Esophagus muscularis mucosa (tissue), 4 donors: ENCODE measurements around the gene PRR23E. TPM values are rescaled to one million over a fixed set of nuclear protein-coding genes. Genes with fewer than 3 reads are reported as not detected.
A peak's percentile ranks its signal among the peaks of the same experiment; 100 is the strongest.

Experiments
- DNase-seq: peaks from one replicate; pipeline ENCODE4 v3.0.0-alpha.2; 2017; ENCODE audit errors: extremely low spot score
- H3K27ac ChIP-seq, 4 donors: fragments of 200-600 bp; sonication (generic); replicated peaks in 1 of 4; 1 replicate in 3 of 4; 2 replicates in 1 of 4; pipeline ENCODE4 v1.5.1; 2016 to 2019; ENCODE audit warnings: mild to moderate bottlenecking in 1 of 4
- H3K27me3 ChIP-seq, 4 donors: fragments of 200-600 bp; sonication (generic); one replicate each; pipeline versions ENCODE4 v1.5.1 to v1.6.0; 2016 to 2019
- H3K36me3 ChIP-seq, 4 donors: fragments of 200-600 bp; sonication (generic); one replicate each; pipeline ENCODE4 v1.5.1; 2016 to 2019
- H3K4me1 ChIP-seq, 4 donors: fragments of 200-600 bp; sonication (generic); one replicate each; pipeline ENCODE4 v1.5.1; 2016 to 2019
- H3K4me3 ChIP-seq, 4 donors: fragments of 200-600 bp; sonication (generic); 1 replicate in 2 of 4; 2 replicates in 2 of 4; pipeline ENCODE4 v1.5.1; 2016 to 2019; ENCODE audit warnings: mild to moderate bottlenecking in 4 of 4, moderate library complexity in 1 of 4
- H3K9me3 ChIP-seq, 4 donors: fragments of 200-600 bp; sonication (generic); 1 replicate in 3 of 4; 2 replicates in 1 of 4; pipeline ENCODE4 v1.5.1; 2016 to 2019
- CTCF ChIP-seq, 3 experiments: fragments of 200-600 bp in 2 of 3; fragments of 450-650 bp in 1 of 3; sonication (generic) in 2 of 3; IDR thresholded peaks; one replicate each; pipeline ENCODE4 v1.5.1; 2017 to 2019; ENCODE audit warnings: antibody characterized with exemption in 3 of 3, mild to moderate bottlenecking in 2 of 3, moderate library complexity in 1 of 3
- EP300 ChIP-seq: sonication (generic); formaldehyde crosslinking; IDR thresholded peaks from one replicate; pipeline ENCODE4 v1.6.1; 2017; ENCODE audit warnings: antibody characterized with exemption
- POLR2A ChIP-seq: fragments of 450-650 bp; IDR thresholded peaks from one replicate; pipeline ENCODE4 v1.6.1; 2017; ENCODE audit warnings: antibody characterized with exemption, moderate library complexity, mild to moderate bottlenecking, low read depth
- POLR2AphosphoS5 ChIP-seq, 2 donors: sonication (generic); formaldehyde crosslinking; IDR thresholded peaks; one replicate each; pipeline ENCODE4 v1.6.1; 2017; ENCODE audit warnings: antibody characterized with exemption in 2 of 2
- WGBS: methylation state at CpG from one replicate; pipeline ENCODE4 v1.1.5; 2018; 5-methylcytosine and 5-hydroxymethylcytosine counted together
- intact Hi-C: fragments of 100-400 bp; cut with DNase I; formaldehyde crosslinking; loops from one replicate; pipeline ENCODE4 v1.15.1; 2023
- total RNA-seq, 4 donors: library from RNA; depleted of rRNA; stranded (reverse); fragments of >200 nt; gene quantifications; one replicate each; pipeline versions ENCODE4 v1.1.0 to v1.2.1, GENCODE V29; 2016

The PRR23E gene
- total RNA-seq, 4 donors from 2014 or later: not detected

- Histone ChIP-seq H3K4me3 (no peak overlapping the region), H3K9me3 (no peaks in the 10 kb centered on the region), H3K4me1 (no peaks in the 10 kb centered on the region), H3K36me3 (no peaks in the 10 kb centered on the region), H3K27me3 (peaks cover 0 to 58% (median 0%) of the 10 kb centered on the region in 4 donors), H3K27ac (no peak overlapping the region)
- WGBS: 93% methylated on average over 3 of the region's 3 CpGs
- intact Hi-C loops: no loop called here
- DNase-seq: peak; percentile 34
- no peak for TF ChIP-seq EP300
- no peak for TF ChIP-seq POLR2A
- no peak for TF ChIP-seq CTCF (IDR thresholded peaks at IDR 0.05)
- no peak for TF ChIP-seq POLR2AphosphoS5 (IDR thresholded peaks at IDR 0.05)
Observed at GRCh38 chr3:127212231-127212630, 19.3 kb downstream of the PRR23E start.

- H3K9me3 ChIP-seq: no peaks in the 10 kb centered on the region
- H3K4me1 ChIP-seq: no peaks in the 10 kb centered on the region
- no peaks in the 10 kb centered on the region for H3K36me3 ChIP-seq
- intact Hi-C loops: no loop called here
- peaks cover 0 to 59% (median 0%) of the 10 kb centered on the region in 4 donors for H3K27me3 ChIP-seq
- 81% methylated on average over 4 of the region's 5 CpGs for WGBS
- DNase-seq: peak; percentile 77
- no peak overlapping the region for H3K27ac ChIP-seq
- no peak for TF ChIP-seq EP300
- H3K4me3 ChIP-seq: no peak overlapping the region
Observed at GRCh38 chr3:127212711-127213110, 19.8 kb downstream of the PRR23E start.

- intact Hi-C loops: no loop called here
- WGBS: 67% methylated on average over 2 of the region's 4 CpGs
- DNase-seq: peak; percentile 82
Observed at GRCh38 chr3:127213381-127213918, 20.5 kb downstream of the PRR23E start.

GRCh38 chr3:127214975-127215374 is 22.0 kb downstream of the PRR23E start:
- TF ChIP-seq EP300 (no peak), CTCF (IDR thresholded peaks at IDR 0.05) (no peak), POLR2AphosphoS5 (IDR thresholded peaks at IDR 0.05) (no peak), POLR2A (no peak)
- Histone ChIP-seq H3K4me3 (no peak overlapping the region), H3K27ac (no peak overlapping the region), H3K9me3 (no peaks in the 10 kb centered on the region), H3K27me3 (peaks cover 0 to 54% (median 0%) of the 10 kb centered on the region in 4 donors), H3K36me3 (no peaks in the 10 kb centered on the region), H3K4me1 (no peaks in the 10 kb centered on the region)
- no peak for DNase-seq
- 41% methylated on average over 3 of the region's 3 CpGs for WGBS
- intact Hi-C loops: no loop called here

More at GRCh38 chr3:127213381-127213918, 20.5 kb downstream of the PRR23E start:
- Histone ChIP-seq H3K4me1 (no peaks in the 10 kb centered on the region), H3K4me3 (no peak overlapping the region), H3K9me3 (no peaks in the 10 kb centered on the region), H3K27ac (no peak overlapping the region), H3K27me3 (peaks cover 0 to 62% (median 0%) of the 10 kb centered on the region in 4 donors), H3K36me3 (no peaks in the 10 kb centered on the region)
- no peak for TF ChIP-seq EP300
- no peak for TF ChIP-seq POLR2AphosphoS5 (IDR thresholded peaks at IDR 0.05)
- no peak for TF ChIP-seq POLR2A
- TF ChIP-seq CTCF (IDR thresholded peaks at IDR 0.05): no peak

GRCh38 chr3:127215714-127216414 is 22.9 kb downstream of the PRR23E start:
- no peak for DNase-seq
- 44% methylated on average over 8 of the region's 8 CpGs for WGBS
- intact Hi-C loops: no loop called here
- H3K9me3 ChIP-seq: no peaks in the 10 kb centered on the region
- H3K27ac ChIP-seq: no peak overlapping the region
- H3K4me3 ChIP-seq: no peak overlapping the region
- no peaks in the 10 kb centered on the region for H3K36me3 ChIP-seq
- peaks cover 0 to 8% (median 2%) of the 10 kb centered on the region in 4 donors for H3K4me1 ChIP-seq
- TF ChIP-seq POLR2AphosphoS5 (IDR thresholded peaks at IDR 0.05) (no peak), EP300 (no peak), CTCF (IDR thresholded peaks at IDR 0.05) (no peak), POLR2A (no peak)
- peaks cover 0 to 45% (median 0%) of the 10 kb centered on the region in 4 donors for H3K27me3 ChIP-seq
